ENCODE data around the gene KAT6B. TPM values are rescaled to one million over a fixed set of nuclear protein-coding genes. Genes with fewer than 3 reads are reported as not detected.

Gene KAT6B
- total and polyA plus RNA-seq, 5 experiments from 2014 or later, result 19.0 to 70.3 (median 29.3) TPM

DNA sequence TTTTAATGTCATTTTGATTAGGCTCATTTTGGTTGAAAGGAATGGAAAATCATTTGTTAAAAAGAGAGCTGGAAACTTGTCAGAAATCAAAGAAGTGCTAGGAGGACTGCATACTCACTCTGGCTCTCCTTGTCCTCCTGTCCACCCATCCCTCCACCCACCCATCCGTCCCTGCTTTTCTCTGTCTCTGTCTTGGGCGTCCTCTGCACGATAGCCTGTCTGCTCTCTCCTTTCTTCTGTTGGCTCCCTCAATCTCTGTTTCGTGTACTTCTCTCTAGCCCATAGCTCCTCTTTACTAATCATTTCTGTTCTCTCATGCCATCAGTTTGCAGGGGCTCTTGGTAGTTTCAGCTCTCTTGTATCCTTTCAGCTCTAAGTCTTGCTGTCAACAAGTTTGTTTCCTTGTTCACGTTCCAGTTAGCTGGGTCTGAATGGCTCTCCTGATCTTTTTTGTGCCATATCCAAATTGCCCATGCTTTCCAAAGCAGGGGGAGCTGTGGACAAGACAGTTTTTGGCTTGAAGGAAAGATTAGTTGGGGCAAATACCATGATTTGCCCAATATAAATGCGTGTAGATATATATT, 75.6 kb downstream of the KAT6B start:
- peak overlapping the region in 4 of 10 donors; percentile 0 to 61 (median 27) for H3K27ac Mint-ChIP-seq

DNA sequence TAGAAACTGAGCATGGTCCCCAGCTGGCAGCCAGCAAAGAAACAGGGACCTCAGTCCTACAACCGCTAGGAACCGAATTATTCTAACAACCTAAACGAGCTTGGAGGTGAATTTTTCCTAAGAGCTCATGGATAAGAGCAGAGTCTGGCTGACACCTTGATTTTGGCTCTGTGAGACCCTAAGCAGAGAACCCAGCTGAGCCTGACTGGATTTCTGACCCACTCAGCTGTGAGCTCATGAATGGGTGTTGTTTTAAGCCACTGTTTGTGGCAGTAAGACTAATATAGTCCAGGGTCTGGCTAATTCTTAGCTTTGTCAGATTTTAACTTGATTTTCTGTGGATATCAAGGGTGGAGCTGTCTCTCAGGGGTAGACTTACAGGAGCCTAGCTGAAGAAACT, 77.1 kb downstream of the KAT6B start:
- ATAC-seq (no peak), DNase-seq (no peak)
- POLR2A ChIA-PET, result no interaction called here
- no peaks in the 10 kb centered on the region for H3K9me3 Mint-ChIP-seq
- peaks cover 0 to 2% (median 2%) of the 10 kb centered on the region in 3 donors for H3K36me3 Mint-ChIP-seq
- peak overlapping the region in 1 of 10 donors; percentile 33 for H3K27ac Mint-ChIP-seq
- H3K4me1 Mint-ChIP-seq, result peaks cover 37 to 79% (median 70%) of the 10 kb centered on the region in 4 donors
- H3K27me3 Mint-ChIP-seq, result no peaks in the 10 kb centered on the region
- H3K4me3 Mint-ChIP-seq, result no peak overlapping the region

More for the DNA sequence above, 75.6 kb downstream of the KAT6B start:
- Mint-ChIP-seq H3K36me3 (peaks cover 0 to under 1% (median 0%) of the 10 kb centered on the region in 3 donors), H3K9me3 (no peaks in the 10 kb centered on the region), H3K4me3 (peak overlapping the region in 2 of 10 donors; percentile 12 to 29), H3K27me3 (no peaks in the 10 kb centered on the region), H3K4me1 (peaks cover 44 to 87% (median 78%) of the 10 kb centered on the region in 4 donors)
- ATAC-seq (no peak), DNase-seq (no peak)
- POLR2A ChIA-PET, result no interaction called here

DNA sequence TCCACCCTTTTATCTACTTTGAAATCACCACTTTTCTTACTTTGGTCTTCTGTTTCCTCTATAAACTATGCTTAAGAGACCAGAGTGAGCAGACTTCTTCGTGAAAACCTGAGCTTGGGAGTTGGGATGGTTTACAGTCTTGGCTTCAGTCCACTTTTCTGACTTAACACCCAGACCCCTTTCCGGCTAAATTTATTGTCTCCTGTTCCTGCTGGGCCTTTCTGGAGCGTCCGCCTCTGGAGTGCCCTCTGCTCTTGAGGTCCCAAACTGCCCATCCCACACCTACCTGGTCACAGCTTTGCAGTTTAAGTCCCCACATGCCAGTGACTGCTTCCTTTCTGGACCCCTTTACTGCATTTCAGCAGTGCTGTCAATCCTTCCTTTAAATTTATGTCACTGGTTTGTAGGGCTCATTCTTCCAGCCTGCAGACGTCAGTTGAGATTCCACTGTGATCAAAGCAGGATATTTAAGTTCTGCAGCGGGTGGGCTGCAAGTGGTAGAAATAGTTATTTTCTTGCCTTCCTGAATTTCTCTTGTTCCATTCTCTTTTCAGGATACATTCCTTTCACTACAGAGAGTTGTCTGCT, 80.3 kb downstream of the KAT6B start:
- Mint-ChIP-seq H3K27ac (peak overlapping the region in 4 of 10 donors; percentile 1 to 53 (median 37)), H3K36me3 (peaks cover 0 to 2% (median 2%) of the 10 kb centered on the region in 3 donors), H3K9me3 (no peaks in the 10 kb centered on the region), H3K4me1 (peaks cover 30 to 77% (median 68%) of the 10 kb centered on the region in 4 donors), H3K27me3 (no peaks in the 10 kb centered on the region), H3K4me3 (peak overlapping the region in 2 of 10 donors; percentile 33 to 74)
- POLR2A ChIA-PET, result no interaction called here
- no peak for ATAC-seq
- DNase-seq, result no peak

DNA sequence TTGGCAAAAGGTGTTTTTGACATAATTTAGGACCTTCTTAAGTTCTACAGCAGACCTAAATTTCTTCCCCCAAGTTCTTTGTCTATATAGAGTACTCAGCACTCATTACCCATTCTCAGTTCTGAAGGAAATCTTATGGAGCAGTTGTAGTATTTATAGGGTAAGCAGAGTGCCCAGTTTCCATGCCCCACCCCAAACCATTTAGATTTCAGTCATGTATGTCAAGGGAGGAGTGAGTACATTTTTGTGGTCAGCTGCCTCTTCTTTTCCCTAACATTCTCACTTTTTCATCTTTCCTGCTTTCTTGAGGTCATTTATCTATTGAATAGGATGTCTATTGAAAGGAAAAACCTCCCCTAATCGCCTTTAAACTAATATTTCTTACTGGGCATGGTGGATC, 83.3 kb downstream of the KAT6B start:
- Mint-ChIP-seq H3K4me1 (peaks cover 28 to 68% (median 65%) of the 10 kb centered on the region in 4 donors), H3K9me3 (no peaks in the 10 kb centered on the region), H3K27ac (peak overlapping the region in 2 of 10 donors; percentile 6 to 10), H3K4me3 (no peak overlapping the region), H3K27me3 (no peaks in the 10 kb centered on the region), H3K36me3 (peaks cover 0 to 2% (median 2%) of the 10 kb centered on the region in 3 donors)
- POLR2A ChIA-PET, result interaction anchor here (0.6 kb wide), 1 partner anchor 347 kb away, joined by 5 read pairs; no protein-coding TSS in a partner anchor
- DNase-seq (no peak), ATAC-seq (no peak)

DNA sequence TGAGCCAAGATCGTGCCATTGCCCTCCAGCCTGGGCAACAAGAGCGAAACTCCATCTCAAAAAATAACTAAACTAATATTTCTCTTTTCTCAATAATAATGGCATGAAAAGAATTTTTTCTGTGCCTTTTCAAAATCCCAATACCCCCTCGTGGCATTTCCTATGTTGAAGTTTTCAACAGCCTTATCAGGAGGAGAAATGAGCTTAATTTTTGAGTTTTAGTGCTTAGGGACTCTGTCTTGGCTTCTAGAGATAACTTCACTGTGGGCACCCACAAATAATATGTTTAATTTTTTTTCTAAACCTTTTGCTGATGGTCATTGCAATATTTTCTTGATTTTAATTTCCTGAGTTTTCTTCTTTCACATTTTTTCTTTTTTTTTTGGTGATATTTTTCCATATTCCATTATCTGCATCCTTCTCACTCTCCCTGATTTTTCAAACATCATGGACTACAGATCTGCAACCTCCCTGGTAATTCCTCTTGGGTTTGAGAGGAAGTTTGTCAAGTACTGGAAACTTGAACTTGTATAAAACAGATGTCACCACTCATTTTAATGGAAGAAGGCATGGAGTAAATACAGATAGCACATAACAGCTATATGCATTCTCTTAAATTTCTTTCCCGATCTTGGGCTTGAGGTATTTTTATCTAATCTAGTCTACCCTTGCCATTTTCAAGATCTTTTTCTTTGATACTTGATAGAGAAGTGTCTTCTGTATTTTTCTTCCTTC, 84.0 kb downstream of the KAT6B start:
- no peak for DNase-seq
- Mint-ChIP-seq H3K4me3 (peak overlapping the region in 3 of 10 donors; percentile 8 to 29 (median 13)), H3K9me3 (no peaks in the 10 kb centered on the region), H3K27me3 (no peaks in the 10 kb centered on the region), H3K27ac (peak overlapping the region in 1 of 10 donors; percentile 0), H3K4me1 (peaks cover 26 to 67% (median 64%) of the 10 kb centered on the region in 4 donors), H3K36me3 (peaks cover 0 to 2% (median 2%) of the 10 kb centered on the region in 3 donors)
- POLR2A ChIA-PET, result interaction anchor here (0.6 kb wide), 1 partner anchor 346 kb away, joined by 5 read pairs; no protein-coding TSS in a partner anchor
- no peak for ATAC-seq

DNA sequence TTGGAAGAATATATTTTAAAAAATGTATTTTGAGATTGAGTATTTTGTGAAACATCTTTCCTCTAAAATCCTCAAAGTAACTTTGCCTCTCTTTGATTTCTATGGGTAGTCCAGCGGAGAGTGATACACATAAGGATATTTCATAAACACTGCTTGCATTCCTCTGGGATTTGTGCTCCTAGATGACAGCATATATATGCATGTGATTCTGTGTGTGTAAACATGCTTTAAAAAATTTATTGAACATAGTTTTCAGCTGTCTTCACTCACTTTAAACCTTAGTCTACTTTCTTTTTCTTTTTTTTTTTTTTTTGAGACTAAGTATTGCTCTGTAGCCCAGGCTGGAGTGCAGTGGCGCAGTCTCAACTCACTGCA, 84.6 kb downstream of the KAT6B start:
- Mint-ChIP-seq H3K4me1 (peaks cover 26 to 66% (median 63%) of the 10 kb centered on the region in 4 donors), H3K9me3 (no peaks in the 10 kb centered on the region), H3K4me3 (peak overlapping the region in 3 of 10 donors; percentile 13 to 29 (median 20)), H3K36me3 (peaks cover 0 to 4% (median 2%) of the 10 kb centered on the region in 3 donors), H3K27ac (peak overlapping the region in 2 of 10 donors; percentile 0 to 33), H3K27me3 (no peaks in the 10 kb centered on the region)
- POLR2A ChIA-PET, result no interaction called here
- DNase-seq (no peak), ATAC-seq (no peak)

DNA sequence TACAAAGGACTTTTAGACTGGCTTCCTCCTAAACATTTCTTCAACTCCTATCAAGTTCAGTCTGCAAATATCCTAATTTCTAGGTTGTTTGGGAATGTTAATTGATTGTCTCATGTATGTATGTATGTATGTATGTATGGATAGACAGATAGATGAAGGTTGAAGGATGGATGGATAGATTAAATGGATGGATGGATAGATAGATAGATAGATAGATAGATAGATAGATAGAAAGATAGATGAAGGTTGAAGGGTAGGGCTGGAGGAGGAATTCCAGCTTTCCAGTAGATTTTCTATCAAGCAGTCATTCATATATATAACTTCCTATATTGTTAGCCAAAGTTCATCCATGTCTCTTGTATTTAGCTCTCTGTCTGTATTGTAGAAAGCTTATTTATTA, 85.8 kb downstream of the KAT6B start:
- Mint-ChIP-seq H3K4me1 (peaks cover 20 to 60% (median 55%) of the 10 kb centered on the region in 4 donors), H3K27me3 (no peaks in the 10 kb centered on the region), H3K36me3 (peaks cover 0 to 2% (median 2%) of the 10 kb centered on the region in 3 donors), H3K27ac (peak overlapping the region in 3 of 10 donors; percentile 7 to 77 (median 18)), H3K9me3 (no peaks in the 10 kb centered on the region), H3K4me3 (peak overlapping the region in 1 of 10 donors; percentile 1)
- no peak for ATAC-seq
- no peak for DNase-seq
- POLR2A ChIA-PET, result interaction anchor here (0.8 kb wide), 1 partner anchor 85 kb away, joined by 3 read pairs; no protein-coding TSS in a partner anchor

DNA sequence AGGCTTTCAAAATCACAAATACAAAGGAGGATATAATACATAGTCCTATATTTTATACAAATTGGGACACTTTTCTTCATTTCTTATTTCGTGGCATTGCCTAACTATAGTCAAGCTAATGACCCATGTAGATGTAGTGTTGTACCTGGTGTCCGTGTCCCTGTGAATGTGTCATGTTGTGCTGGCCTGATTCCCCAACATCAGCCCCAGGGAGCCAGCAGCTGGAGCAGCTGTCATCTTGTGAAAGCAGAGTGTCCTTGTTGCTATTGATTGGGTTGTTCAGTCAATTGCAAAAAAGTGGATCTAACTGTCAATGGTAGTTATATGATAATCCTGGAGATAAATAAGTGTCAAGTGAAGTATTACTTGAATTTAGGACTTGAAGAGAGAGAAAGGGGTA, 86.3 kb downstream of the KAT6B start:
- H3K27ac Mint-ChIP-seq, result peak overlapping the region in 5 of 10 donors; percentile 11 to 77 (median 26)
- H3K36me3 Mint-ChIP-seq, result peaks cover 2 to 4% (median 4%) of the 10 kb centered on the region in 3 donors
- no peaks in the 10 kb centered on the region for H3K27me3 Mint-ChIP-seq
- peak overlapping the region in 6 of 10 donors; percentile 20 to 61 (median 28) for H3K4me3 Mint-ChIP-seq
- DNase-seq (no peak), ATAC-seq (no peak)
- peaks cover 0 to 3% (median 0%) of the 10 kb centered on the region in 9 donors for H3K9me3 Mint-ChIP-seq
- POLR2A ChIA-PET, result interaction anchor here (0.8 kb wide), 1 partner anchor 86 kb away, joined by 3 read pairs; no protein-coding TSS in a partner anchor
- H3K4me1 Mint-ChIP-seq, result peaks cover 25 to 62% (median 57%) of the 10 kb centered on the region in 4 donors

DNA sequence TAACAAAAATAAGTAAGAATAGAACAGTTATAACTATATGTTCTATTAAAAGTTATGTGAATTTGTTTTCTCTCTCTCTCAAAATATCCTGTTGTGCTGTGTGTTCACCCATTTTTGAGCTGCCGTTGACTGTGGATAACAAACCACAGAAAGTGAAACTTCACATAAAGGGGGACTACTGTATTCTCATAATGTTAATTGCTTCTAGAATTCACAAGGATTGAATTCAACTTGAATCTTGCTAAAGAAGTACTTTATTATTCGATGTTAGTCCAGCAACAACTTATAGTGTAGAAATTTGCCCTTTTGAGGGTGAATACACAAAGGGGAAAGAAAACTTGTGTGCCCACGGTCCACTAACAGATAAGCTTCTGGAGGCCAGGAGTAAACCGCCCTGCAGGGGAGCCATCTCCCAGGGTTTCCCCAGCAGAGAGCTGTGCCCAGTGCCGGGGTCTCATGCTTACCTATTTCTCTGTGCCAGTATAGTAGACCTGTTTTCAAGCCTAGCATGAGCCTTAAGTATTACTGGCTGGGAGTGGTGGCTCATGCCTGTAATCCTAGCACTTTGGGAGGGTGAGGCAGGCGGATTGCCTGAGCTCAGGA, 87.1 kb downstream of the KAT6B start:
- Mint-ChIP-seq H3K27ac (peak overlapping the region in 6 of 10 donors; percentile 2 to 69 (median 24)), H3K9me3 (peaks cover 0 to 8% (median 2%) of the 10 kb centered on the region in 9 donors), H3K4me1 (peaks cover 25 to 59% (median 57%) of the 10 kb centered on the region in 4 donors), H3K36me3 (peaks cover 5% of the 10 kb centered on the region in 3 donors), H3K27me3 (no peaks in the 10 kb centered on the region), H3K4me3 (peak overlapping the region in 7 of 10 donors; percentile 8 to 61 (median 27))
- ATAC-seq (peak; percentile 54 to 58), DNase-seq (peak in 1 of 10 donors; percentile 10)
- POLR2A ChIA-PET, result interaction anchor here (0.7 kb wide), 1 partner anchor 13 kb away, joined by 3 read pairs; no protein-coding TSS in a partner anchor

DNA sequence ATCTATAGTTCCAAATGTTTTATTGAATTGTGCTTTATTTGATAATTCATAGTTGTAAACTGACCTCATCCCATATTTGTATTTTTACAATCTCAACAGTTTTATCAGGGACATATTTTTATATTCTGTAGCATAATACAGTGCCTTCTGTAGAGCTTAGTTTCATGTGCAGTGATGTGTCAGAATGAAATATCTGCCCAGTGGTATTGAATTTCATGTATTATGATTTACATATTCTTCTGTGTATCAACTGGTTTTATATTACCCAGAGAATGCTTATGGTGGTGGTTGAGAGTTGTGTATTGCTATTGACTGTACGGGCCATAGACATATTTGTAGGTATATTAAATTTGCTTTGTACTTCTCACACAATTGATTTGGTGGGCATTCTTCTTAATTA, 89.9 kb downstream of the KAT6B start:
- peak overlapping the region in 1 of 10 donors; percentile 41 for H3K27ac Mint-ChIP-seq
- peaks cover 0 to 19% (median 9%) of the 10 kb centered on the region in 9 donors for H3K9me3 Mint-ChIP-seq
- DNase-seq (no peak), ATAC-seq (no peak)
- H3K4me1 Mint-ChIP-seq, result peaks cover 21 to 48% (median 45%) of the 10 kb centered on the region in 4 donors
- H3K27me3 Mint-ChIP-seq, result no peaks in the 10 kb centered on the region
- peaks cover 10 to 19% (median 13%) of the 10 kb centered on the region in 3 donors for H3K36me3 Mint-ChIP-seq
- H3K4me3 Mint-ChIP-seq, result no peak overlapping the region
- POLR2A ChIA-PET, result no interaction called here

DNA sequence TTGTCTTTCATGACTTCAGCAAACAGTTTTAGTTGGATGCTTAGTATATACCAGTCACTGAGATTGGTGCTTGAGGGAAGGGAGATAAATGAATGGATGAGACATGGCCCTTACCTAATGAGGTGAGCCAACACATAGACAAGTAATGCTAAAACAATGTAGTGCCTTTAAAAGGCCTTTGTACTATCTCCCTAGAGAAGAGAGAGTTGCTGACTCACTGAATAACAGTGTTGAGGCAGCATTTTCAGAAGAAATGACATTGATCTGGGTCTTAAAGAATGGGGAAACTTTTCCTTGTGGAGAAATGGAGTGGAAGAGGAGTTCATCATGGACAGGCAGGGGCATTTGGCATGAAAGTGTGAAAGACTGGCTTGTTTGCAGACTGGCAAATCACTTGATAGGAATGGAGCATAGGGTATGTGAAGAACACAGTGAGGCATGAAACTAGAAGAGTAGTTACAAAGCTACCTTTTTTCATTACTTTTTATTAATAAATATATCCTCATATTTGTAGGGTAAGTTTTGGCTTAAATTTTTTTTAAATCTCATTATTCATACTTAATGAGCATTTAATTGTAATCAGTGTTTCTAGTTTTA, 91.2 kb downstream of the KAT6B start:
- Mint-ChIP-seq H3K27ac (peak overlapping the region in 1 of 10 donors; percentile 1), H3K4me1 (peaks cover 21 to 49% (median 46%) of the 10 kb centered on the region in 4 donors), H3K4me3 (no peak overlapping the region), H3K36me3 (peaks cover 10 to 19% (median 13%) of the 10 kb centered on the region in 3 donors), H3K27me3 (no peaks in the 10 kb centered on the region), H3K9me3 (peaks cover 0 to 19% (median 9%) of the 10 kb centered on the region in 9 donors)
- ATAC-seq, result no peak
- no peak for DNase-seq
- POLR2A ChIA-PET, result interaction anchor here (0.6 kb wide), 1 partner anchor 62 kb away, joined by 3 read pairs; no protein-coding TSS in a partner anchor

Data from naive thymus-derived CD8-positive, alpha-beta T cell (primary cell).